Ureter (tissue), 1 donor: ENCODE data around the gene CPZ. TPM values are rescaled to one million over a fixed set of nuclear protein-coding genes. Genes with fewer than 3 reads are reported as not detected.
"Not testable (repeated sequence)": the region's sequence is repeated elsewhere in the genome, so short reads cannot be mapped to it uniquely, and the experiment has no call there.

Experiments
- DNase-seq: peaks from one replicate; pipeline ENCODE4 v3.0.0-alpha.2; 2020; ENCODE audit warnings: low spot score
- total RNA-seq: library from RNA; stranded (reverse); gene quantifications from one replicate; pipeline ENCODE4 v1.2.4, GENCODE V29; 2023
- donor health status: DM: yes; HTN: yes; CAD: no.

Gene CPZ
- total RNA-seq, 1 donor from 2014 or later: 7.4 TPM

DNA sequence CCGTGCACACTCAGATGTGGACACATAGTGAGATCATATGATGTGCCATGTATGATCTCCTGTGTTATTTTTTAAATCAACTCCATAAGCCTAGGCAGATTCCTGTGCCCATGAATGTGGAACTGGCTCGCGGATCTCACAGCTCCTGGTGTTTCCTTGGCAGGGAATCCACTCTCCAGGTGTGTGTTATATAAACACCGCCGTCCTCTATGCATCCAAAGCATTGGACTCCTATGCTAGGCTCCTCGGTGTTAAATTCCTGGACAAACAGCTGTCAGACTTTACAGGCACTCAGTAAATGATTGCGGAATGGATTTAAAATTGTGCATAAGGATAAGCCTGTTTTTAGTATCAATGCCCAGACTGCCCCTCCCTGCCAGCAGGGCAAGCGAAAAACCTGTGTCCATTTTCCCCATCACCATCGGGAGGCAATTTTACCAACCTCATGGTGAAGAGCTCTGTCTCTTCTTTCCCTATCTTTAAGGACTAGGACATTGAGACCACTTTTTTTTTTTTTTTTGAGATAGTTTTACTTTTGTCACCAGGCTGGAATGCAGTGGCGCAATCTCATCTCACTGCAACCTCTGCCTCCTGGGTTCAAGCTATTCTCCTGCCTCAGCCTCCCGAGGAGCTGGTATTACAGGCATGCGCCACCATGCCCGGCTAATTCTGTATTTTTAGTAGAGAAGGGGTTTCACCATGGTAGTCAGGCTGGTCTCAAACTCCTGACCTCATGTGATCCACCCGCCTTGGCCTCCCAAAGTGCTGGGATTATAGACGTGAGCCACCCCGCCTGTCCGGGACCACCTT lies 36.0 kb upstream of the CPZ start:
- DNase-seq: no peak

DNA sequence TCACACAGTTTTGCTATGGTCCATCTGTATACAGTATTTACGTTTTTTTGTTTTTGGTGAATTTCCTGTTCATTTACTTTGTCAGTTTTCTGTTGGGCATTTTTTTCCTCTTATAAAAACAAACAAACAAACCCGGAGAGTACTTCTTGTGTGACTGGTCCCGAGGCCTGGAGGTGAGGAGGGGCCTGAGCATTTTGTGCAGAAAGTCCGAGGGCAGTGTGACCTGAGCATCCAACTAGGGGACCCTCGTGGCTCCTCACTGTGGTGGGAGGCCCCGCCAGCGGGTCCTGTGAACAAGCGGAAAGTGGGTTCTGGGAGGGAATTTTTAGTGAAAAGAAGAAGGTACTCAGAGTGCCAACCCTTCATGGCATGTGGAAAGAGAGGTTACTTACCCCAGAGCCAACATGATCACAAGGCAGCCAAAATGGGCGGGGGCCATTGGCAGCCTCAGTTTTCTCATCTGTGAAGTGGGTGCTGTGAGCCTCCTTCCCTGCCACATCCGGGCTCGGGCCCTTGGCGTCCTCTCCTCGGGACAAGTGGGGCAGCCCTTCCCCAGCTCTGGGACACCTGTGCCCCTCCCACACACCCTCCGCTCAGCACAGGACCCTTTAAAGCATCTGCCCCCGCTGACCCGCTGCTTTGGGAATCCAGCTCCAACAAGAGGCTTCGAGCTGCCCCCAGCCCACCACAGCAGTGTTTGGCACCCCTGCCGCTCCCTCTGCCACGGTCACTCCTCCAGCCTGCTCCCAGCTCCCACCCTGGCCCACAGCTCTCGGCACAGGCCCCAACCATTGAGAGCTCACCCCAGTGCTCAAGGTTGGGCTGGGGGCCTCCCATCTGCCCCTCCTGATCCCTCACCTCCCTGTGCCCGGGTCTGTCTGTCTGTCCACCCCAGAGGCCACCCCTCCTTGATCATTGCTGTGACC lies 35.2 kb upstream of the CPZ start:
- no peak for DNase-seq

DNA sequence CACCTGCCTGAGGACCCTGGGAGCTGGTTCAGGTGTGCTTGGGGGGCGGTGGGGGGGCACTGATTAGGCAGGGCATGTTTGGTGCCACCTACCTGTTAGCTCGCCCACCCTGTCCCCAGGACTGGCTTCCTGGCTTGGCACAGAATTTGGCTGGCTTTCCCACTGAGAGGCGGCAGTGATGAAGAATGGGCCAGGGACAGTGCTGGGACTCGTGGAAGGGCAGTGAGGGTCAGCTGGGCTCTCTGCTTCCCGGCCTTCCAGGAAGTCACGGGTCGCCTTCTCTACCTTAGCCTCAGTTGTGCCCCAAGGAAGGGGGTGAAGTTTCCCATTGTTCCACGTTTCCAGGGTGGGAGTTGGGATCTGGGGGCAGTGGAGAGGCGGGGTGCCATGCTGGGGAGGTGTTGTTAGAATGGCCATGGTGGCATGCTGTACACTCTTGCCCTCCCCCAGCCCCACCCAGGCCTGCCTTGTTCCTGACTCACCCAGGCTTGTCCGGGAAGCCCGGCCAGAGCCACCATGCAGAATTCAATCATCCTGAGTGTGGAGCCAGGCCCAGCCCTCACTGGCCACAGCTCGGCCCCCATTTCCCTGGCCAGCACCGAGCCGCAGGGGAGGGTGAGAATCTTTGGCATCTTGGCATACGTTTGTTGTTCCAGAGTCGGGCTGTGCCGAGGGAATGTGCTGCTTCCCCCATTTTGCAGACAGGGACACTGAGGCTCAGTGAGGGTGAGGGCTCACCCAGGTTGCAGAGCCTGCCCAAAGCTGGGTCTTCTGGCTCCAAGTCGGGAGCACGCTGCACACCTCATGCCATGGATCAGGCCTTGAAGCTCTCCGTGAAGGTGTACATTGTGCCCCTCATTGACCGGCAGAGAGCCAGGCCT lies 34.2 kb upstream of the CPZ start:
- DNase-seq: no peak

DNA sequence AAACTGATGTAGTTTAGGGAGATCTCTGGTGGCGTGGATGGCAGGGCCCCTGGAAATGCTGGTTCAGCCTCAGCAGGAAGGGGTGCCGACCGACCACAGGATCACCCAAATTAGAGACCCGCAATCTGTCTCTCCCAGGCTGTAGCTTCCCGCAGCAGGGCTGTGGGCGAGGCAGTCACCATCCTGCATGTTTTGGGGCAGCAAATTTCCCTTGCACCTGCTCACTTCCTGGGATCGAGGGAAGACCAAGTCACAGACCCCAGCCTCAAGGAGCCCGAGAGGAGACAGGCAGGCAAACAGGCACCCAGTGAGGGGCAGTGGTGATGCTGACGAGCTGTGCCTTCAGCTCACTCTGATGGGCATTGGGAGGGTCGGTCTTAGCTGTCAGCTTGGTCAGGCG lies 33.6 kb upstream of the CPZ start:
- DNase-seq: no peak

DNA sequence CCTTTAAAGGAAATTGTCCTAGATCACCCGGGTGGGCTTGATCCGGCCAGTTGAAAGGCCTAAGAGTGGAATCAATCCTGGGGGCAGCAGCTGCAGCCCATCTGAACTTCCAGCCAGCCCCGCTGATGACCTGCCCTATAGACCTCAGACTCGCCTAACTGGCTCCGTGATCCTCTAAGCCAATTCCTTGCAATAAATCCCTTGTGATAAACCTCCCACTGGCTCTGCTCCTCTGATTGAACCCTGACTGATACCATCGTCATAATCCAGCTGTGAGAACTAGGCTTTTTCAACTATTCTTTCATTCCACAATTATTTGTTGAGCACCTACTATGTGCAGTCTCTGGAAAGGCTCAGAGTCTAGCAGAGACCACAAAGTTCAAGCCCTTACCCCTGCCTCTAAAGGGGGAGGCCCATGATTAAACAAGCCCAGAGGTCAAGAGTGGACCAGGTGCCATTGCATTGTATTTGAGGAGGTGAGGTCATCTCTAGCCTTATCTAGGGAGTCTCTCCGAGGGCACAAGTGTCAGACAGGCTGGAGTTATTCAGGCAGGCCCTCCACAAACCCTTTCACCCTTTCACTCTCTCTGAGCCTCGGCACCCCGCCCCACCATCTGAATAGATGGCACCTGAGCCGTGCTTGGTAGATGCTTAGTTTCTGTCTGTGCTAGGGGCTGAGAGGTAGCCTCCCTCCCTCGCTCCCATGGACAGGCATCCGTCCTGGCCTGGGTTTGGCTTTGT lies 32.9 kb upstream of the CPZ start:
- no peak for DNase-seq

DNA sequence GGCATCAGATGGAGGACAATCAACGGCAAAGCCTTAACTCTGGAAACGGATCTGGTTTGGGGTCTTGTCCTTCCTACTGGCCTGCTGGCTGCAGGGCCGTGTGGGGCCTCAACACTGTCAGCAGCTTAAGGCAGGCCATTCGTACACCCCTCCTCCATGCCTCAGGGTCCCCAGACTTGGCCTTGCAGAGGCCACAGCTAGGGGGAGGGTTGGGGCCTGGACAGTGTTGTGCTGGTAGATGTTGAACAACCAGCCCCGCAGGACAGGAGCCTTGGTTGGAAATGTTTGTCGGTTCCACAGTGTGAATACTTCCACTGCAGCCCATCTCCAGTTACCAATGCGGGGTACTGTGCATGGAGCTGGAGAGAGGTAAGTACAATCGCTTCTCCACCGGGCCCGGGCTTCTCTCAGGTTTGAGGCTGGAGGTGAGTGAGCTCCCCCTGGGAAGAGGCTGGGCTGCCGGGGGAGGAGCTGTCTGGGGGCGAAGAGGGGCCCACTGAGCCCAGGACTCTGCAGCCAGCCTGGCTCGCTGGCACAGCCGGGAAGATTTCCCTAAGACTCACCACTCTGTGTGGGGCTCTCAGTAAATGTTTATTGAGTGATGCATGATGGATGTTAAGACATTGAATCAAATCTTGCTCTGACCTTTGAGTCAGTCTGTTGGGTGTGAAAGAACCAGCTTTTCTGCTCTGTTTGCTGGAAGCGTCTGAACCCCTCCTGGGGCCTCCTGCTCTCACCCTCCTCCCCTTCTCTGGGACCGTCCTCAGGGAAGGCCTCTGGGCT lies 32.1 kb upstream of the CPZ start:
- no peak for DNase-seq

DNA sequence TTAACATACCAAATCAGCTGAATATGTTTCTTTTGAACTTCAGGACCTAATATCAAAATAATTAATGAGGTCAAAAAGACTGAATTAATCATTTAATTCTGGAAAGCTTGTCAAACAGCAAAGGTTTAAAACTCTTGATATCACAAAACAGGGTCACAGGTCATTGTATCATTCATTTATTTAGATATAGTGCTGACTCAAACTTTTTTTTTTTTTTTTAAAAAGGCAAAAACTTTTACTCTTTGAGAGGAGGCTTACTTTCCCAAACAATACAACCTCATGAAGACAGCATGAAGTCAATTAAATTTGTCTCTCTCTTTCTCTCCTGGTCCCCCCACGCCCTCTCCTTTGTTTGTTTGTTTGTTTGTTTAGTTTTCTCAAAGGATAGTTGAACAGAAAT lies 28.0 kb upstream of the CPZ start:
- no peak for DNase-seq

DNA sequence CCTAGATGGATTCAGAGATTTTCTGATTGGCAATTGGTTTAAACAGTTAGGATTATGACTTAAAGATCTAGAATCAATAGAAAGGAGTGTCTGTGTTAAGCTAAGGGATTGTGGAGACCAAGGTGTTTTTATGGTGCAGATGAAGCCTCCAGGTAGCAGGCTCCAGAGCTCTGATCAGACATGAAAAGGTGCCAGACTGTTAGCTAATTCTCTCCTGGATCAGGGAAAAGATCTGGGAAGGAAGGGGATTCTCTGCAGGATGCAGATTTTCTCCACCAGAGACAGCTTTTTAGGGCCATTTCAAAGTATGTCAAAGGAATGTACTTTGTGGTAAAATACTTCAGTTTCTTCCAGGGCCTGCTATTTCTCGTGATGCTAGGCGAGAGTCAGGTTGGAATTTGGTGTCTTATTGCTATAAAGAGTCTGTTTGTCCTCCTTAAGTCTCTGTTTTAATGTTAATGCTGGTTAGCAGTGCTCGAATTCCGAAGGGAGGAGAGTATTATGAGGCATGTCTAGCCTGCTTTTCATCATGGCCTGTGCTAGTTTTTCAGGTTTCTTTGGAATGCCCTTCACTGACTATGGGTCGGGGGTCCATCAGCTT lies 24.4 kb upstream of the CPZ start:
- DNase-seq: no peak

DNA sequence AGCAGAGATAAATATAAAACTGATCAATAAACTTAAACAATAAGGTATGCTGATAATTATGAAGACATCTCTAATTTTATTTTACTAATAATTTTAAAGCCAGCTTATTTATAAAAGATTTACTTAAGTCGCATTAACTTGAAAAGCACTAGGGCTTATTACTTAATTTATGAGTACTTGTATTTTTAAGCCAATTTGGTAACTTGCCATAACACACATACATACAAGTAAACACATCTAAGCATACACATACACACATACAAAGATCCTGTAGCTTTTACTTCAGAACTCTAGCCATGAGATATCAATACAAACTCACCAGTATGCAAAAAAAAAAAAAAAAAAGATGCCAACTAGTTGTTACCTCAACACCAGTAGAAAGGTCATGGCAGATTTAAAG lies 22.4 kb upstream of the CPZ start:
- DNase-seq: no peak

DNA sequence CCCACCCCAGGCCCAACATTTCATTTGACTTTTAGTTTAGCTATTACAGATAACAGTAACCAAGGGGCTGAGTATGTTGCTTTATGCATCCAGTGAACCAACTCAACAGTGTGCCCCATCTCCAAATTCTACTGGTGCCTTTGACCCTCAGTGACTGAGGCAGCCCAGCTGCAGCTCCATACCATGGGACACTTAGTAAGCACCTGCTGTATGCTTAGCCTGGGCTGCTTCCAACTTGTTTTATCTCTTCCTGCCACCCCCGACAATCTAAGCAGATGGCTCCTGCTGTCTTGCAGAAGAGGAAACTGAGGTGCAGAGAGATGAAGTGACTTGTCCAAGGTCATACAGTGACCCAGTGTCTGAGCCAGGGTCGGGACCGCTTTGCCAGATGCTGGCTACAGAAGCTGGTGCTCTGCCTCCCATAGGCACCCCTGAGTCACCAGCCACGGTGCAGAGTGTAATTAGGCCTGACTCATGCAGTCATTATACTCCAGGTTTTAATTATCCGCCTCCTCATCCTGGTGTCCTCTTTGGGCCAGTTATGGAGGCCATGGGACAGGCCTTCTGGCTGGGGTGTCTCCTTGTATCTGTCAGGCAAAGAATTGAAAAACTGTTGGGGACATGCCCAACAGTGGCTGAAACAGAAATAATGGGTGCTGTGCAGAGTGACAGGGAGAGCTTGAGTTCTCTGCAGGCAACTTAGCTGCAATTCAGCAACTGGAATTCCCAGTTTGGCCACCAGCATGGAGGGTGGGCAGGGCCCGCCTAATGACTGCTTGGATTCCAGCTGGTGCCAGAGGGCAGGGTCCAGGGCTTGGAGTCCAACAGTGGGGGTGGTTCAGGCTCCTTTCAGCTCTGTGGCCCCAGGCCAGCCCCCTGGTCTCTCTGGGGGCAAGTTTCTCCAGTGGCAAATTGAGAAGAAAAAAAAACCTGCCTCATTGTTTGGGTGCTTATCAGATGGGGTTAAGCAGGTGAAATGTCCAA lies 20.6 kb upstream of the CPZ start:
- no peak for DNase-seq

DNA sequence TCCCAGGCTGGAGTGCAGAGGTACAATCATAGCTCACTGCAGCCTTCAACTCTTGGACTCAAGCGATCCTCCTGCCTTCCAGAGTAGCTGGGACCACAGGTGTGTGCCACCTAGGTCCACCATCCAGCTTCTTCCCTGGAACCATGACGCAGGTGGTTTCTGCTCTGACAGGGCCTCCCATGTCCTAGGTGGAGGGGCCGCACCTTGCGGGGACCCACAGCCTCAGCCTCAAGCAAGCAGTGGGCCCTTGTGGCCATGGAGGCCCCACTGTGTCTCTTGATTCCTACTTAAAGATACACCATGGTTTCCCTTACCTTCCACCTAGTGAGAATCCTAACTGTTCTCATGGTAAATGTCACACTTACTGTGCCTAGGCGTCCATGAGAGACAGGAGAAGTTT lies 19.3 kb upstream of the CPZ start:
- no peak for DNase-seq

DNA sequence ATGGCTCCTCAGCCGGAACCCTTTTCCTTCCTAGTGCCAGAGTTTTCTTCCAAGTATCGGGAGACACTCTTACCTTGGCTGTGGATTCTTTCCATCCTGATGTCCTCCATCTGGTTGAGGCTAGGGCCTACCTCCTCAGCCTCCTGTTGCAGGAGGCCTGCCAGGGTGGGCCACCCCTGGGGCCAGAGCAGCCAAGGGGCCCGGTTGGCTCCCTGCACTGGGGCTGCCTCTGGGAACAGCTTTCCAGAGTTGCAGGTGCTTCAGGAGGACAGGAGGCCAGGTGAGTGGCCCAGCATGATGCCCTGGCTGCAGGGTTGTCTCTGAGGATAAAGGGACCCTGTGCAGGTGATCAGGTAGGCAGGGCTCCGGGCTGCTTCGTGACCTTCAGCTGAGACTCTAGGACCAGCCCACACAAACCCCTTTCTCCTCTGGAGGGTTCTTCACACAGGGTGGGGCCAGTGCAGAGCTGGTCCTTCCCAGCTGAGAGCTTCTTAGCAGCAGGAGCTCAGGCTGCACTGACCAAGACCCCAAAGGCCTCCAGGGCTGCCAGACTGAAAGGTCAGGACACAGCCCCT lies 17.7 kb upstream of the CPZ start:
- no peak for DNase-seq

DNA sequence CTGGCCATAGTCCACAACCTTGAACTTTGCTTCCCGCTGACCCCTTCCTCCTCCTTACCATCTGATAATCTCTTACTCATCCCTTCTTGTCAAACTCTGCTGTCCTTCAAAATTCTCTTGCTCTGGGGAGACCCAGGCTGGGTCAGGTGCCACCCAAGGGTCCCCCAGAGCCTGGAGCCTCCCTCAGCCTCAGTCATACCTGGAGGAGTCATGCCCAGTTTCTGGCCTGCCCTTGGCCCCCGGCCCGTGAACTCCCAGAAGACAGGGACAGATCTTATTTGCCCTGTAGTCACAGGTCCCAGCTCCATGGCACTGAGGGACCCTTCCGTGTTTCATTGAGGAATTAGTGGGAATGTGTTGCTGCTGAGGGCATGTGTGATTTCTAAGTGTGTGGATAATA lies 17.1 kb upstream of the CPZ start:
- no peak for DNase-seq

DNA sequence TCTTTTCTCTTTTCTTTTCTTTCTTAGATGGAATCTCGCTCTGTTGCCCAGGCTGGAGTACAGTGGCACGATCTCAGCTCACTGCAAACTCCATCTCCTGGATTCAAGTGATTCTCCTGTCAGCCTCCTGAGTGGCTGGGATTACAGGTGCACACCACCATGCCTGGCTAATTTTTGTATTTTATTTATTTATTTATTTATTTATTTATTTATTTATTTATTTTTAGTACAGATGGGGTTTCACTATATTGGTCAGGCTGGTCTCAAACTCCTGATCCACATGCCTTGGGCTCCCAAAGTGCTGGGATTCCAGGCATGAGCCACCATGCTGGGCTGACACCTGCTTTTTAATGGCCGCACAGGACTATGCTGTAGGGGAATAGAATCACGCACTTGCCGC lies 16.0 kb upstream of the CPZ start:
- DNase-seq: not testable (repeated sequence)

DNA sequence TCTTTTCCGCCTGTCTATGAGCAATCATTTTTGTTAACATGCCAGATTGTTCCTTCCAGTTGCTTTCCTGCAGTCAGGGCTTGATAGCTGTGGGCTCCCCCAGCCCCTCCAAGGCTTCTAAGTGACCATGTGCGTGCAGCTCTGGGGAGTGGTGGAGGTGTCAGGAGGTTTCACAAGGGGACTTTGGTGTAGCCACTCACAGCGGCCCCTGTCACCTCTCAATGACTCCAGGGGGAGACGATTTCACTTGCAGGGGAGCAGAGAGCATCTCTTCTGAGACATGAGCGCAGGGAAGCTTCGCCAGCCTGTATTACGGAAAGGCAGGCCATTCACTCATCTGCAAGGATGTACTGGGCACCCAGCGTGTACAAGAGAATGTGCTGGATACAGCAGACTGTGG lies 15.5 kb upstream of the CPZ start:
- DNase-seq: no peak

DNA sequence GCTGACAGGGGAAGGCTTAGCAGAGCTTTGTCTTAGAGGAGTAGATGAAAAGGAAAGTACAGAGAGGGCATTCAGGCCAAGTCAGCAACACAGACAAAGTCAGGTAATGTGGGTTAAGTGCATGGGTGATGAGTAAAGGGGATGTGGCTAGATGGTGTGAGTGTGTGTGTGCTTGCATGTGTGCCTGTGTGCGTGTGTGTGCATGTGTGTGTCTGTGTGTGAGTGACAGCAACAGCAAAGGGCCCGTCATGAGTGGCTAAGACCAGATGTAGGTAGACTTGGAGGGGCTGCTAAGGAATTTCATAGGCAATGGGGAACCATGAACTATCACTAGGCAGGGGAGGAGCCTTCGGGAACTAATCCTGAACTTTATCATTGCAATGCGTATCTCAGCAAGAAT lies 14.6 kb upstream of the CPZ start:
- DNase-seq: no peak

DNA sequence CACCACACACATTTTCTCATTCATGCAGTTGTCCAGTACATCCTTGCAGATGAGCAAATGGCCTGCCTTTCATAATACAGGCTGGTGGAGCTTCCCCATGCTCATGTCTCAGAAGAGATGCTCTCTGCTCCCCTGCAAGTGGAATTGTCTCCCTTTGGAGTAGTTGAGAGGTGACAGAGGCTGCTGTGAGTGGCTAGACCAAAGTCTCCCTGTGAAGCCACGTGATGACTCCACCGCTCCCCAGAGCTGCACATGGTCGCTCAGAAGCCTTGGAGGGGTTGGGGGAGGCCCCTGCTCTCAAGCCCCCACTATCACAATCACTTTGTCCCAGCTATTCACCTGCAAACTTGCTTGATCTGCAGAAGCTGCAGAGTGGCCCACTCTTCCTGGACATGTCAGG lies 13.8 kb upstream of the CPZ start:
- no peak for DNase-seq

DNA sequence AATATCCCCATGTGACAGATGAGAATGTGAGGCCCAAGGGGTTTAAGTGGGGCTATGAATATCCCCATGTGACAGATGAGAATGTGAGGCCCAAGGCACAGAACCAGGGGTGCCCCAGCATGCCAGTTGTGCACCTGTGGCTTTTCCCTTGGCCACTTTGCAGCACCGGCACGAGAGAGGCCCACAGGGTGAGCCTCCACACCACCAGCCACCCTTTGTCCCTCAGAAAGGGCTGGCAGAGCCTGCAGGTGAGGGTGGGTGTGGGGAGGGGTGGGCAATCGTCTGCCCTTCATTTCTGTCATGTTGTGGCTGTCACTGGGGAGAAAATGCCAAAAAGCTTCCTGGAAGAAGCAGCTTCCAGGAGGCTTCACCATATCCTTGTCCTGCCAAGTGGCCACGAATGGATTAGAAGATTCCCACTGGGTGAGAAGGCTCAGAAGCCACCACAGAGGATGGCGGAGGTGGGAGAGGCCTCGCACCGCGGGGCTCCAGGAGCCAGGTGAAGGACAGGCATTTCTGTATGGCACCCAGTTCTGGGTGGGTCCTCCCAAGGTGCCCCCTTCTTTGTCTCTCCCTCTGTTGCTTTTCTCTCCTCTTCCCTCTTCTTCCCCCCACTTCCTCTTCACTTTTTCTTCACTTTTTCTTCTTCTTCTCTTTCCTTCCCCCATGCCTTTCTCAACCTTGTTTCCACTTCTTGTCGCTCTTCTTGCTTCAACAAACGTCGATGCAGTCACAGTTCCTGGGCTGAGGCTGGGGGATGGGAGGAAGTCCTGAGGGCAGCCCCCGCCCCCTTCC lies 12.8 kb upstream of the CPZ start:
- no peak for DNase-seq
